Loucy (cell line): ENCODE data around the gene ARHGAP24.

ENCODE experiments used
- H2AFZ ChIP-seq: fragments of 200-600 bp; sonication (generic); 2 replicates; pipeline ENCODE4 v1.6.0; 2016; ENCODE audit warnings: antibody characterized with exemption, mild to moderate bottlenecking, low read length, moderate library complexity
- H3F3A ChIP-seq: fragments of 200-600 bp; 2 replicates; pipeline ENCODE4 v1.6.0; 2016; ENCODE audit warnings: antibody characterized with exemption, low read depth, mild to moderate bottlenecking
- H3K27me3 ChIP-seq: fragments of 200-600 bp; sonication (generic); 2 replicates; pipeline ENCODE4 v1.6.1; 2014; ENCODE audit warnings: low read length, mild to moderate bottlenecking; ENCODE audit not compliant: insufficient read depth, poor library complexity, severe bottlenecking
- H3K36me3 ChIP-seq: fragments of 200-600 bp; sonication (generic); 2 replicates; pipeline ENCODE4 v1.6.1; 2016; ENCODE audit warnings: low read length; ENCODE audit not compliant: insufficient read depth
- H3K4me1 ChIP-seq: fragments of 200-600 bp; sonication (generic); 2 replicates; pipeline ENCODE4 v1.5.1; 2014; ENCODE audit warnings: low read length, mild to moderate bottlenecking; ENCODE audit not compliant: insufficient read depth, poor library complexity, severe bottlenecking
- H3K4me2 ChIP-seq: fragments of 200-600 bp; sonication (generic); 2 replicates; pipeline ENCODE4 v1.6.0; 2014; ENCODE audit warnings: antibody characterized with exemption, low read length, low read depth, mild to moderate bottlenecking; ENCODE audit not compliant: poor library complexity, severe bottlenecking
- H3K4me3 ChIP-seq: fragments of 200-600 bp; sonication (generic); 2 replicates; pipeline ENCODE4 v1.5.1; 2014; ENCODE audit warnings: low read length, mild to moderate bottlenecking, mixed read lengths; ENCODE audit not compliant: poor library complexity, severe bottlenecking
- H3K79me2 ChIP-seq: fragments of 200-600 bp; sonication (generic); 2 replicates; pipeline ENCODE4 v1.6.1; 2014; ENCODE audit warnings: low read length; ENCODE audit not compliant: insufficient read depth
- H3K9ac ChIP-seq: fragments of 200-600 bp; sonication (generic); 2 replicates; pipeline ENCODE4 v1.6.0; 2014; ENCODE audit warnings: mild to moderate bottlenecking, low read depth, low read length, moderate library complexity; ENCODE audit not compliant: poor library complexity, severe bottlenecking
- H3K9me2 ChIP-seq: fragments of 200-600 bp; sonication (generic); replicated peaks from 2 replicates; pipeline ENCODE4 v1.6.1; 2016; ENCODE audit warnings: low read depth, low read length, mixed read lengths
- H3K9me3 ChIP-seq: fragments of 200-600 bp; sonication (generic); 2 replicates; pipeline ENCODE4 v1.6.1; 2014; ENCODE audit warnings: mild to moderate bottlenecking, antibody characterized with exemption, low read length, low read depth; ENCODE audit not compliant: insufficient read depth
- H4K20me1 ChIP-seq: fragments of 200-600 bp; sonication (generic); 2 replicates; pipeline ENCODE4 v1.6.0; 2014; ENCODE audit warnings: antibody characterized with exemption, low read length, mild to moderate bottlenecking; ENCODE audit not compliant: insufficient read depth, poor library complexity, severe bottlenecking
- CTCF ChIP-seq: fragments of 200-600 bp; sonication (generic); conservative IDR thresholded peaks from 2 replicates; pipeline ENCODE4 v1.5.1; 2014; ENCODE audit warnings: mild to moderate bottlenecking, antibody characterized with exemption, low read length
- EZH2phosphoT487 ChIP-seq: fragments of 200-600 bp; IDR thresholded peaks from 2 replicates; pipeline ENCODE4 v1.6.1; 2018; ENCODE audit warnings: antibody characterized with exemption, mild to moderate bottlenecking, moderate library complexity, borderline replicate concordance

The ARHGAP24 gene

DNA sequence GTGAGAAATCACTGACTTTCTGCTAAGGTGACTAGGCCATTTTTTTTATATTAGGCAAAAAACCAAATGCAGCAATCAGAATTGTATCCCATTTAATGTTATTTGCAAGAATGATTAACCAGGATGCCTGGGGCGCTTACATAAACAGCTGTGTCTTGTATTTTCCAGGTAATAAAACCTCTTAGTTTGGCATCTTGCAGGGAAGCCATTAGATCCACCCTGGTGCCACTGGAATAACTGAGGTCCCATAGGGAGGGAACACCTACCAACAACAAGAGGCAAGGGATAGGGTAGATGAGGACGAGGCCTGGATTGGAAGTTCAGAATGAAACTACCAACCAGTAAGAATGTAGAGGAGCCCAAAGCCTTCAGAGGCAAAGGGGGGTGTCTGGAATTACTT lies 288.3 kb downstream of the ARHGAP24 start:
- Histone ChIP-seq H3K4me3 (no peak overlapping the region), H3K27me3 (no peaks in the 10 kb centered on the region), H4K20me1 (no peaks in the 10 kb centered on the region), H3K9me3 (no peaks in the 10 kb centered on the region), H3K9ac (no peak overlapping the region), H3K79me2 (no peaks in the 10 kb centered on the region), H3K9me2 (no peaks in the 10 kb centered on the region), H3K4me1 (no peaks in the 10 kb centered on the region), H2AFZ (no peak overlapping the region), H3K4me2 (no peak overlapping the region), H3K36me3 (no peaks in the 10 kb centered on the region), H3F3A (no peaks in the 10 kb centered on the region)
- TF ChIP-seq EZH2phosphoT487: no peak
- TF ChIP-seq CTCF: no peak

- H3K27me3 ChIP-seq: no peaks in the 10 kb centered on the region
- TF ChIP-seq EZH2phosphoT487: no peak
- no peak for TF ChIP-seq CTCF
- H3K9me3 ChIP-seq: no peaks in the 10 kb centered on the region
- no peaks in the 10 kb centered on the region for H3K9me2 ChIP-seq
- no peaks in the 10 kb centered on the region for H3F3A ChIP-seq
- H3K9ac ChIP-seq: no peak overlapping the region
- no peaks in the 10 kb centered on the region for H3K4me1 ChIP-seq
- H3K36me3 ChIP-seq: no peaks in the 10 kb centered on the region
- H3K79me2 ChIP-seq: no peaks in the 10 kb centered on the region
- H3K4me2 ChIP-seq: no peak overlapping the region
- no peak overlapping the region for H2AFZ ChIP-seq
- no peak overlapping the region for H3K4me3 ChIP-seq
- no peaks in the 10 kb centered on the region for H4K20me1 ChIP-seq
Measured at GRCh38 chr4:85767649-85768048, 292.7 kb downstream of the ARHGAP24 start.

DNA sequence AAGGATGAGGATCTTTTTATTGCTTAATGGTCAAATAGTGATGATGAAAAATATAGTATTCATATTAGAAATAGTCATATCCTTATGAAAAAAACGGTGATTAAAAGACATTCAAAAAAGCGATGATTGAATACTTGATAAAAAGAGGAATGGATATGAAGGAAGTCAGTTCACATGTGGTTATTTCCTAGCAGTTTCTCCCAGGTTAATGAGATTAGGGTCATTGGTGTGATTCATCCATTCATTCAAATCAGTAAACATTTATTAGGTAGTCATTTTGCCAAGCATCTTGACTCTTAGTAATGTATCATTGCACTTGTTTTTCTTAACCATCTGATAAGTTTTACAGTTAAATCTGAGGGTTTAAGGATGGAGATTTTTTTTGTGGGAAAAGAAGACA lies 294.1 kb downstream of the ARHGAP24 start:
- Histone ChIP-seq H3K79me2 (no peaks in the 10 kb centered on the region), H3K36me3 (no peaks in the 10 kb centered on the region), H3K4me2 (no peak overlapping the region), H3K9me2 (no peaks in the 10 kb centered on the region), H3K27me3 (no peaks in the 10 kb centered on the region), H4K20me1 (no peaks in the 10 kb centered on the region), H3K9me3 (no peaks in the 10 kb centered on the region), H2AFZ (no peak overlapping the region), H3K4me1 (no peaks in the 10 kb centered on the region), H3F3A (no peaks in the 10 kb centered on the region), H3K9ac (no peak overlapping the region), H3K4me3 (no peak overlapping the region)
- TF ChIP-seq EZH2phosphoT487 (no peak), CTCF (no peak)
